NCI-H446 treated with DMSO at 0.1 percent for 48 hours (cell line): ENCODE measurements around the gene BMP7.

Experiments used
- DNase-seq: peaks from one replicate; lab custom pipeline; 2025; lab: John Stamatoyannopoulos, UW

Gene BMP7

GRCh38 chr20:57190536-57191264 lies 75.7 kb downstream of the BMP7 start:
- DNase-seq: no peak

GRCh38 chr20:57189713-57190112 lies 76.7 kb downstream of the BMP7 start:
- no peak for DNase-seq

GRCh38 chr20:57188576-57189079 lies 77.8 kb downstream of the BMP7 start:
- no peak for DNase-seq

DNA sequence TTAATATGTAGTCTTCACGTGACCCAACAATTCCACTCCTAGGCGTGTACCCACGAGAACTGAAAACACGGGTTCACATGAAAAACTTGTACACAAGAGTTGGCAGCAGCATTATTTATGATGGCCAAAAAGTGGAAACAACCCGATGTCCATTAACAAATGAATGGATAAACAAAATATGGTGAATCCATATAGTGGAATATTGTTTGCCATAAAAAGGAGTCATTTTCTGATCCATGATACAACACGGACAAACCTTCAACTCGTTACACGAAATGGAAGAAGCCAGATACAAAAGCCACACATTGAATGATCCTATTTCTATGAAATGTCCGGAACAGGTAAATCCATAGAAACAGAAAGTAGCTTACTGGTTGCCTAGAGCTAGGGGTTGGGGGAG lies 78.4 kb downstream of the BMP7 start:
- DNase-seq: no peak

GRCh38 chr20:57187068-57187634 lies 79.3 kb downstream of the BMP7 start:
- no peak for DNase-seq

GRCh38 chr20:57186192-57186591 lies 80.2 kb downstream of the BMP7 start:
- no peak for DNase-seq

- no peak for DNase-seq
Observed at GRCh38 chr20:57185188-57185743, 81.2 kb downstream of the BMP7 start.

- DNase-seq: no peak
Observed at GRCh38 chr20:57183457-57184009, 82.9 kb downstream of the BMP7 start.

GRCh38 chr20:57181639-57182038 lies 84.8 kb downstream of the BMP7 start:
- no peak for DNase-seq

DNA sequence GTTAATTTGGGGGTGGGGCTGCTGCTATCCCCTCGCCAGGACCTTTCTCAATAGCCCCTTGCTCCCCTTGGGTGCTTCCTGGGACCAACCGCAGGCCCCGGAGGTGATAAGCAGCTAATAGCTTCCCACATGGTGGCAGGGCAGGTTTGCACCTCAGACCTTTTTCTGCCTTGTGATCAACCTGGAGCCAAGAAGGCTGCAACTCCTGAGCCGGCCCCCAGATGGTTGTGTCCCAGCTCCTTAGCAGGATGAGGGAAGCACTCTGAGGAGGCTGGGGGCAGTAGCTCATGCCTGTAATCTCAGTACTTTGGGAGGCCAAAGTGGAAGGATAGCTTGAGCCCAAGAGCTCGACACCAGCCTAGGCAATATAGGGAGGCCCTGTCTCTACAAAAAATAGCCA lies 85.5 kb downstream of the BMP7 start:
- DNase-seq: no peak

DNA sequence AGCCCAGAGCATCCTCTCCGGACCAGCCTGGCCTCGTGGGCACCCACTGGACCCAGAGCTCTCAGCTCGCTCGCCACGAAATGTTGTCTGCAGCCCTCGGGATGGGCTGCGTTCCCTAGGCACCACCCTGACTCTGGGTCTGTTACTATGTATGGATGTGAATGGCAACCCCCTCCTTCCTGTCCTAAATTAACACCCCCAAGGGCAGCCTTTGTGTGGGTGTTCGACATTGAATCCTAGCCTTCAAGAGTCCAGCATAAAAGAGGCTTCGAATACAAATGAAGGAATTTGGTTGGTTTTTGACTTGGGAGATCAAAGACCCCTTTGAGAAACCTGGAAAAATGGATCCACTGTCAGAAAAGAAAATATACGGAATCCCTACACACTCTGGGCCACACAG lies 86.1 kb downstream of the BMP7 start:
- no peak for DNase-seq

DNA sequence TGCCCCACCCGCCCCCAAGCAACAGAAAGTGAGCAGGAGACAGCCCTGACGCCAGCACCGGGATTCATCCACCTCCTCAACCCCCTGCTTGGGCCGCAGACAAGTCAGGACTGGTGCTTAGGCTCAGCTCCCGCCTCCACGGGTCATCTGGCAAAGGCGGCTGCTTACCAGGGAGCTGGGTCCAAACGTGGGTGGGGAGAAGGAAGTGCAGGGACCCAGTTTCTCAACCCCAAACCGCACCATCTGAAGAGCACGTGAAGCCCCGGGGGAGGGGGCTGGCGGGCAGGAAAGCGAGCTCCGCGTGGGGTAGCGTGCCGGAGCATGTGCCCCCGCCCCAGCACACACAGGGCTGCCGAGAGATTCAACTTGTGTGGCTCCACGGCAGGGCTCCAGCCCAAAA lies 87.2 kb downstream of the BMP7 start:
- no peak for DNase-seq

DNA sequence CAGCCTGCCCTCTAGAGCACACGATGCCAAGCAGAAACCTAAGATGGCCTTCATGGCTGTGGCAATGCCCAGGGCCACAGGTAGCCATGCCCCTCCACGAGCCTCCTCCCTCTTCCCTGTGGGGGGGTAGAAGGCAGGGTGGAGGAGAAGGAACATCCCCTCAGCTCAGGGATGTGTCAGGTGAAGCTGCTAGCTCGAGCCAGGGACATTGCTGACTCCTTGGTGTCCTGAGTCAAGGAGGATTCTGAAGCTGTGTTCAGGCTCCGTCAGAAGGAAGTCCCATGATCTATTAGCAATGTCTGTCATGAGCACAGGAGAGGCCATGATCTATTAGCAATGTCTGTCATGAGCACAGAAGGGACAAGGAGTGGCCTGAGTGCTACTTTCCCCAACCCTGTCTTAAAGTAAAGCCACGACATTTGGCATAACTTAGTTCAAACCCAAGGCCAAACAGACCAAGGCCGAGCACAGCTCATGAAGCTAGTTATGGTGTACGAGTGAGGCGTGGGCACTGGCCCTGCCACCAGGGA lies 87.8 kb downstream of the BMP7 start:
- no peak for DNase-seq

- DNase-seq: no peak
Observed at GRCh38 chr20:57177636-57178280, 88.7 kb downstream of the BMP7 start.

- no peak for DNase-seq
Observed at GRCh38 chr20:57176842-57177241, 89.6 kb downstream of the BMP7 start.

DNA sequence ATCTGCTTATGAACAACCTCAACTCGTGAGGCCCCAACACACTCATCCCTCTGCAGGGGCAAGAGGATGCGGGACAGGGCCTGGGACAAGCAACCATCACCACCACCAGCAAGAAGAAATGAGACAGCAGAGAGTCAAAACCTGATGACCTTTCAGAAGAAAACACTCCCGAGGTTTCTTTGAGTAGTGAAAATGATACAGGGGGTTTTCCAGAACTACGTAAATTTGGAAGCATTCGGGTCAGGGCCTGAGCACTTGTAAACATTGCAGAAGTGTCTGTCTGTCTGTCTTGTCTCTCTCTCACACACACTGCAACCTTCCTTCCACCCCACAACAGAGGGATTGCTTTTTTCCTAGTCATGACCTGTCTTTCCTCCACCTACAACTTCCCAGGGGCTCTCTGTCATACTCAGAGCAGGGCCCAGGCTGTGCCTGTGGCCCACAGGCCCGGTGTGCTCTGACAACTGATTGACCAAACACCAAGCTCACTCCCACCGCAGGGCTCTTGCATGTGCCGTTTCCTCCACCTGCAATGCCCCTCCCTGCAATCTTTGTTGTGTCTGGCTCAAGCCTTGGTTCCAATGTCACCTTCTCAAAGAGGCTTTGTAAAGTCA lies 90.9 kb downstream of the BMP7 start:
- DNase-seq: no peak

- no peak for DNase-seq
Observed at GRCh38 chr20:57174737-57175136, 91.7 kb downstream of the BMP7 start.

- no peak for DNase-seq
Observed at GRCh38 chr20:57173986-57174385, 92.5 kb downstream of the BMP7 start.

DNA sequence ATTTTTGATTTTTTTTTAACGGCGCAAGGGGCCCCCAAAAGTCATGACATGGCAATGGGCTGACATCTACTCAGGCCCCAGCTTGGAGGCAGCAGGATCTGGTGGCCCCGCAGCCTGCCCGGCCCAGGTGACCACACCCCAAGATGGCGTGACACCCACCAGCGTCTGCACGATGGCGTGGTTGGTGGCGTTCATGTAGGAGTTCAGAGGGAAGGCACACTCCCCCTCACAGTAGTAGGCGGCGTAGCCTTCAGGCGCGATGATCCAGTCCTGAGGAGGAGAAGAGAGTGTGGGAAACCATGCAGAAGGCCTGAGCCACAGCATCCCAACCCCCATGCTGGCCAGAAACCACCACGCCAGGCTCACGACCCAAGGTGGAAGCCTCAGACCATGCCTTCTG lies 93.4 kb downstream of the BMP7 start:
- no peak for DNase-seq

DNA sequence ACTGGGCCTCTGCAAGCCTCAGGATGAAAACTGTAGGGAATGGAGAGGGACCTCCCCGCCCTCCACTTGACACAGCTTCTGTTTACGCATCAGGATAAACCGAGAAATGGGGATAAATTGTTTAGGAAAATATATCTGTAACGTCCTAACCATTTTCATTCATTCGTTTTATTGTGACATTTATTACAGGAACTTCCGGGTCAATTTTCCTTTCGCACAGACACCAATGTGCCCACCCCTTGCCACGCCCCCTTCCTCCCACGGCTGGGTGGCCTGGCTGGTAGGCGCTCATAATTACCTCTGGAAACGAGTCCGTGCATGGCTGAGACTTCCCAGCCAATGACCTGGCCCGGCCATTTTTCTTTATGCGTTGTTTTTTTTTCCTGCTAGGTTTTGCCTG lies 96.1 kb downstream of the BMP7 start:
- DNase-seq: no peak

DNA sequence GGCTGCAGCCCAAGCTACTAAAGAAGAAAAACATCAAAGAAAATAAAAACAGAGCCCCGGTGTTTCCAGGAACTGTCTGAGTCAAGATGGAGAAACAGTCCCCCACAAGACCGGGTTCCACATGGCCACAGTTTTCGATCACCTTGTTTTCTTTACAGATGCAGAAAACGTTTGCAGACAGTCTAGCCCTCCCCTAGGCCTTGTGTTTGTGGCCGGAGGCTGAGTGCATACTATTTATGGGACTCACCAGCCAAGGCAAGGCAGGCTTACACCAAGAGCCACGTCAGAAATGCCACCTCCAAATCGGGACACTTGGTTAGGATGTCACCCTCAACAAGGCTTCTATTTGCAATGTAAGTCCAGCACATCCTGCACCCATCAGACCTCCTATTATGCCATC lies 97.3 kb downstream of the BMP7 start:
- DNase-seq: no peak
